ENCODE data around the gene SLC24A3.

The SLC24A3 gene

DNA sequence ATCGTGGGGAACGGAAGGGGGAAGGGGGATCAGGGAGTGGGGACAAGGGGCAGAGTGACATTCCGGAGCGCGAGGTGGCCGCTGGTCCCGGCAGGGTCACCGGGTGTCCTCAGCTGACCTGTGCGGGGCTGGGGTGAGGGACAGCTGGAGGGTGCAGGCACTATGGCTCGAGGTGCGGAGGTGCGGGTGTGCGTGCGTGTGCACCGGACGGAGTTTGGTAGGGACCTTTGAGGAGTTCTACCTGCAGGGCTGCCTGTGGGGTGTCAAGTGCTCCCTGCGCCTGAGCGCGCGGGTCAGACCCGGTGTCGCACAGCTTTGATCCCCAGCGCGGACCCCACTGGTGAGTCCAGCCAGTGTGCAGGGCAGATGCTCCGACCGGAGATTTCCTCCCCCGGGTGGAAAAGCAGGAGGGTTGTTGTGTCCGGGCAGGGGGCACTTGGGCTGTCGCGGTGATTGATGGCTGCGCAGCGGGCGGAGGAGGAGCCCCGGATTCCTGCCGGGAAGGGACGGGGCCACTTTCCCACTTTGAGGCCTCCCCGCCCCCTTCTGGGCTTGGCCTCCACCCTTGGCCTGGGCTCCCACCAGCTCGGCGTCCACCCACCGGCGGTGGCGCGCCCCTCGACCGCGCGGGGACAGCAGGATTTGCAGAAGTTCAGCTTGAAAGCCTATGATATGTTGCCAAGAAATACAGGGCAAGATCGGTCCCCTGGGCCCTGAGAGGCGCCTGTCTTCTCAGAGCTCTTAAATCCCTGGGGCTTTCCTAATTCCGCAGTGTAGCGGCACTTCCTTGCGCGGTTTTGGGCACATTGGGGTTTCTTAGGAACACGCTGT lies 546.3 kb downstream of the SLC24A3 start:
- Histone ChIP-seq H3K4me1 (ENCODE audit: control insufficient read depth in 1 of 2, insufficient read depth in 2 of 2, low read length in 2 of 2) (peaks cover 10 to 20% of the 10 kb centered on the region in 2 donors), H3K4me3 (ENCODE audit: low read depth in 1 of 2, low read length in 2 of 2) (peak overlapping the region; percentile 79 to 94), H3K27me3 (ENCODE audit: low read depth, low read length) (no peaks in the 10 kb centered on the region), H3K36me3 (ENCODE audit: control insufficient read depth in 1 of 2, insufficient read depth in 2 of 2, low read length in 2 of 2) (peaks cover 0 to 12% of the 10 kb centered on the region in 2 donors), H3K27ac (ENCODE audit: low read length) (peak overlapping the region; percentile 94), H3K9me3 (ENCODE audit: control insufficient read depth in 1 of 2, low read length in 2 of 2) (no peaks in the 10 kb centered on the region)

DNA sequence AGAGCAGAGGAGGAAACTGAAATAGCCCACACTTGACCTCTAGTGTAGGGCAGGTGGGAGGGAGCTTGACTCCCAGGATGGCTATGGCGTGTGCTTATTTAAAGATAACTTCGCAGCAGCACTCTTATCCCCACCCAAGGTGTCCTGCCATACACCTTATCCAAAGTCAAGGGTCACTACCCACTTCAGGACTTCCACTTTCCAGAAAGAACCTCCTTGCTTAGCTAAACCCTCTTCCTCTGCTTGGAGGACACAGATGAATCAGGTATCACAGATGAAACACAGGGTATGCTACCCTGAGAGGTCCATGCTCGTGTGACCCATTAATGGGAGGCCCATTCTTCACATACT lies 547.9 kb downstream of the SLC24A3 start:
- Histone ChIP-seq H3K36me3 (ENCODE audit: control insufficient read depth in 1 of 2, insufficient read depth in 2 of 2, low read length in 2 of 2) (peaks cover 0 to 12% of the 10 kb centered on the region in 2 donors), H3K4me3 (ENCODE audit: low read depth in 1 of 2, low read length in 2 of 2) (no peak overlapping the region), H3K27ac (ENCODE audit: low read length) (no peak overlapping the region), H3K27me3 (ENCODE audit: low read depth, low read length) (no peaks in the 10 kb centered on the region), H3K4me1 (ENCODE audit: control insufficient read depth in 1 of 2, insufficient read depth in 2 of 2, low read length in 2 of 2) (peaks cover 10 to 20% of the 10 kb centered on the region in 2 donors), H3K9me3 (ENCODE audit: control insufficient read depth in 1 of 2, low read length in 2 of 2) (no peaks in the 10 kb centered on the region)

DNA sequence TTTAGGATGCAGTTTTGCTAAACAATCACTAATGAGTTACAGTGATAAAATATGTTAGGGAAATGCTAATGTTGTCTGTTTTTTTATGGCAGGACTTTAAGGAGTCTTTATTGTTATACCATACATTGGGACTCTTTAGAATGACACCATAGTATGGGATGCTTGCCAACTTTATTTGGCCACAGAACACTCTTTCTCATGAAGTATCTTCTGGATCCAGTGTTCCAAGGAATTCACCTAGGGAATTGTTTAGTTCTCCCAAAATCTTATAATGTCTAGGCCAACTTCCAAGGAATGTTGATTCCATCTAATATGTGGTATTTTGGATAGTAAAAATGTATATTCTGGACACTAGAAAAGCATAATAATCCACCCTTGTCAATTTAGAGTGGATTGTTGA lies 548.9 kb downstream of the SLC24A3 start:
- Histone ChIP-seq H3K4me3 (ENCODE audit: low read depth in 1 of 2, low read length in 2 of 2) (no peak overlapping the region), H3K9me3 (ENCODE audit: control insufficient read depth in 1 of 2, low read length in 2 of 2) (no peaks in the 10 kb centered on the region), H3K27me3 (ENCODE audit: low read depth, low read length) (no peaks in the 10 kb centered on the region), H3K36me3 (ENCODE audit: control insufficient read depth in 1 of 2, insufficient read depth in 2 of 2, low read length in 2 of 2) (peaks cover 0 to 12% of the 10 kb centered on the region in 2 donors), H3K27ac (ENCODE audit: low read length) (no peak overlapping the region), H3K4me1 (ENCODE audit: control insufficient read depth in 1 of 2, insufficient read depth in 2 of 2, low read length in 2 of 2) (peaks cover 10 to 20% of the 10 kb centered on the region in 2 donors)

DNA sequence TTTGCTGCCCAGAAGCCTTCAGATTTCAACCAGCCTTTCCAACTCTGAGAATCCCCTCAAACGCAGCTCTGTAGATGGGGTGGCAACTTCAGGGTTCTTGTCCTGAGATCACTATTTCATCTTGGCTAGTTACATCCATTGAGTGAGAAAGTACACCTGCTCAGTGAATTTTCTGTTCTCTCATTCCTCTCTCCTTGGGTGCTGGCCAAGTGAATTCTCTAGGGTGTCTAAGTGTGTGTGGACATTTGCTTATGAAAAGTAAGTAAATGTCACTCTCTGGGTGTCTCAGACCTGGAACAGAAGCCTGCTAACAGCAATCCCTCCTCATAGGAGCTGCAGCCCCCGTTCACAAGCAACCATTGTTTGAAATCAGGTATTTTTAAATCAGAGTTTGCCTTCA lies 549.4 kb downstream of the SLC24A3 start:
- no peak overlapping the region for H3K4me3 ChIP-seq (ENCODE audit: low read depth in 1 of 2, low read length in 2 of 2)
- H3K27me3 ChIP-seq (ENCODE audit: low read depth, low read length), result no peaks in the 10 kb centered on the region
- no peak overlapping the region for H3K27ac ChIP-seq (ENCODE audit: low read length)
- H3K9me3 ChIP-seq (ENCODE audit: control insufficient read depth in 1 of 2, low read length in 2 of 2), result no peaks in the 10 kb centered on the region
- peaks cover 8 to 17% of the 10 kb centered on the region in 2 donors for H3K4me1 ChIP-seq (ENCODE audit: control insufficient read depth in 1 of 2, insufficient read depth in 2 of 2, low read length in 2 of 2)
- peaks cover 0 to 12% of the 10 kb centered on the region in 2 donors for H3K36me3 ChIP-seq (ENCODE audit: control insufficient read depth in 1 of 2, insufficient read depth in 2 of 2, low read length in 2 of 2)

DNA sequence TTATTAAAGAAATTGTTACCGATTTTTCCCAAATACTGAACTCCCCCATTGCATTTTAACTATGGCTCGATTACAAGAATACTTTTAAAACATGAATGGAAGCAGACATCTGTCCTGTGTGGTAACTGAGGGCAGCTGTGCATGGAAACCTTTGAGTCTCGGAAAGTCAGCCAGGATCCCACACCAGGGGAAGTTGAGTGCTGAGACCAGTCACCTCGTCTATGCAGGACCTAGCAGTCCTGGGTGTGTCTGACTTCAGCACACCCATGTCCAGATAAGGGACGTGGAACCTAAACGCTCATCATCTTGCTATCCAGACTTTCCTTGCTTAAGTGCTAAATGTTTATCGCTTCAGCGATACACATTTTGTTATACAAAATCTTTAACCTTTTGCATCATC lies 551.8 kb downstream of the SLC24A3 start:
- H3K27me3 ChIP-seq (ENCODE audit: low read depth, low read length), result no peaks in the 10 kb centered on the region
- H3K4me3 ChIP-seq (ENCODE audit: low read depth in 1 of 2, low read length in 2 of 2), result no peak overlapping the region
- H3K4me1 ChIP-seq (ENCODE audit: control insufficient read depth in 1 of 2, insufficient read depth in 2 of 2, low read length in 2 of 2), result peaks cover 5 to 6% of the 10 kb centered on the region in 2 donors
- H3K9me3 ChIP-seq (ENCODE audit: control insufficient read depth in 1 of 2, low read length in 2 of 2), result no peaks in the 10 kb centered on the region
- no peaks in the 10 kb centered on the region for H3K36me3 ChIP-seq (ENCODE audit: control insufficient read depth in 1 of 2, insufficient read depth in 2 of 2, low read length in 2 of 2)
- H3K27ac ChIP-seq (ENCODE audit: low read length), result no peak overlapping the region

DNA sequence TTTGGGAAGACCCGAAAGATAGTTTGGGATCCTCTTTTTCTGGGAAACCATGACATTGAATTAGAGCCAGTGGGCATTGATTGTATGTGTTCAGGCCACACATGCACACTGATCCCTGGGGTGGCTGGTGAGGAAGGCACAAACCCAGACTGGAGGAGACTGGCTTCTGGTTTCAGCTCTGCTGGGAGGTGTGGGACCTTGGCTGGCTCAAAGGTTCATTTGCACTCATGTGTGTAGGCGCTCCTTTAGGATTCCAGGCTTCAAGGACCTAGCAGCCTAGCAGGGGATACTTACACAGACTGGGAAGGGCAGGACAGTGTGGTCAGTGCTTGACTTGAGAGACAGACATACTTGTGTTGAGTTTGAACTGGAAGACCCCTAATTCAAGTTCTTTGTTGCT lies 552.8 kb downstream of the SLC24A3 start:
- H3K27ac ChIP-seq (ENCODE audit: low read length), result no peak overlapping the region
- H3K4me1 ChIP-seq (ENCODE audit: control insufficient read depth in 1 of 2, insufficient read depth in 2 of 2, low read length in 2 of 2), result peaks cover 0 to 3% of the 10 kb centered on the region in 2 donors
- H3K36me3 ChIP-seq (ENCODE audit: control insufficient read depth in 1 of 2, insufficient read depth in 2 of 2, low read length in 2 of 2), result no peaks in the 10 kb centered on the region
- H3K4me3 ChIP-seq (ENCODE audit: low read depth in 1 of 2, low read length in 2 of 2), result no peak overlapping the region
- H3K27me3 ChIP-seq (ENCODE audit: low read depth, low read length), result no peaks in the 10 kb centered on the region
- H3K9me3 ChIP-seq (ENCODE audit: control insufficient read depth in 1 of 2, low read length in 2 of 2), result no peaks in the 10 kb centered on the region

DNA sequence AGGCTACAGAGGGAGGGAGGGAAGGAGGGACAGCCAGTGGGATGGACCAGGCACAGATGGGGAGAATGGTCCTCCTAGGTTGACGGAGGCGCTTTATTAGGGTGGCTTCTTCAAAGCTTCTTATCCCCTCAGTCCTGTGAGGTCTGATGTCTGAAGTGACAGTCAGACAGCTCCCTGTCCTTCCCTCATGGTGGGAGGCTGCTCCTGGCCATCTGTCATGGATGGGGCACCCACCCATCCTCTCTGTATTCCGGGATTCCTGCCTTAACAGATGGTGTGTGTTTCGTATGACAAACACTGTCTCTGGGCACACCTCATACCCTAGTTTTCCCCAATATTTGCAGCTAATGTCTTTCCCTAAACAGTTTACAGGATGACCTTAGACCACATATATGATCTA lies 553.5 kb downstream of the SLC24A3 start:
- Histone ChIP-seq H3K36me3 (ENCODE audit: control insufficient read depth in 1 of 2, insufficient read depth in 2 of 2, low read length in 2 of 2) (no peaks in the 10 kb centered on the region), H3K4me3 (ENCODE audit: low read depth in 1 of 2, low read length in 2 of 2) (no peak overlapping the region), H3K9me3 (ENCODE audit: control insufficient read depth in 1 of 2, low read length in 2 of 2) (no peaks in the 10 kb centered on the region), H3K4me1 (ENCODE audit: control insufficient read depth in 1 of 2, insufficient read depth in 2 of 2, low read length in 2 of 2) (no peaks in the 10 kb centered on the region), H3K27ac (ENCODE audit: low read length) (no peak overlapping the region), H3K27me3 (ENCODE audit: low read depth, low read length) (no peaks in the 10 kb centered on the region)

DNA sequence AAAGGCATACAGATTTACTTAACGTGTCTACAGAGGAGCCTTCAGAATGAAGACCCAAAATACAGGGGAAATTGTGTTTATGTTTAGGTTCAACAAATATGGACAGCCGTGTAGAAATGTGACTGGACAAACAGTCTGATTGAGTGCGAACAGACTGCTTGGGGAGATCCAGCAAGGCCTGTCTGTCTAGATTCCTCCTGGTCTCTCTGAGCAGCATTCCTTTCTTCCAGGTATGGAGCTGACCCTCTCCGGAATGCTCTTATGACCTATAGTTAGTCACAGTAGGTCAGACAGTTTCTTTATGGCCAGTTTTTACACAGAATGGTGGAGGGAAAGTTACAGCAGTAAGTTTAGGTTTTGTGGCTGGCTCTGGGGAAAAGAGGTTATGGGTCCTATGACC lies 554.6 kb downstream of the SLC24A3 start:
- Histone ChIP-seq H3K27ac (ENCODE audit: low read length) (no peak overlapping the region), H3K27me3 (ENCODE audit: low read depth, low read length) (no peaks in the 10 kb centered on the region), H3K36me3 (ENCODE audit: control insufficient read depth in 1 of 2, insufficient read depth in 2 of 2, low read length in 2 of 2) (no peaks in the 10 kb centered on the region), H3K4me3 (ENCODE audit: low read depth in 1 of 2, low read length in 2 of 2) (no peak overlapping the region), H3K4me1 (ENCODE audit: control insufficient read depth in 1 of 2, insufficient read depth in 2 of 2, low read length in 2 of 2) (no peaks in the 10 kb centered on the region), H3K9me3 (ENCODE audit: control insufficient read depth in 1 of 2, low read length in 2 of 2) (no peaks in the 10 kb centered on the region)

DNA sequence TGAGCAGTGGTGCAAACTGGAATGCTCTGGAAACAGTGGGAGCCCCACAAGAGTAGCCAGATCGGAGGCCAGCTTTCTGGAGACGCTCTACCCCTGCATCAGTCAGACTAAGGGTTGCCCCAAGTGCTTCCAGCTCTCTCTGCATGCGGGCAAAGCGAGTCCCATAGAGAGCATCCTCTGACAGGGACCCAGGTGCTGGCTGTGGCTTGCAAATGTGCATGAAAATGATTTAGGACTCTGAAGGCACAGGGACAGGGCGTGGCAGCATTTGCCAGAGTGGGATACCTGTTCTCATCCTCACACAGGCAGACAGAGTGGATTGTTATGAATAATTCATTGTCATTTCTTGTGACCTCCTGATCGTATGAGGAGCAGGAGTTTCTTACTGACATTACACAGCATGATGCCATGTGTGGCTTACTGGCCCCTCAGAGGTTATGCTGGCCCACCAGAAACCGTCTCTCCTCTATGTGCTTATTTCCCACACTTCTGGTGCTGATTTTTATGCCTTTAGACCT lies 555.9 kb downstream of the SLC24A3 start:
- H3K27ac ChIP-seq (ENCODE audit: low read length), result no peak overlapping the region
- H3K4me3 ChIP-seq (ENCODE audit: low read depth in 1 of 2, low read length in 2 of 2), result no peak overlapping the region
- no peaks in the 10 kb centered on the region for H3K27me3 ChIP-seq (ENCODE audit: low read depth, low read length)
- no peaks in the 10 kb centered on the region for H3K4me1 ChIP-seq (ENCODE audit: control insufficient read depth in 1 of 2, insufficient read depth in 2 of 2, low read length in 2 of 2)
- H3K36me3 ChIP-seq (ENCODE audit: control insufficient read depth in 1 of 2, insufficient read depth in 2 of 2, low read length in 2 of 2), result no peaks in the 10 kb centered on the region
- no peaks in the 10 kb centered on the region for H3K9me3 ChIP-seq (ENCODE audit: control insufficient read depth in 1 of 2, low read length in 2 of 2)

DNA sequence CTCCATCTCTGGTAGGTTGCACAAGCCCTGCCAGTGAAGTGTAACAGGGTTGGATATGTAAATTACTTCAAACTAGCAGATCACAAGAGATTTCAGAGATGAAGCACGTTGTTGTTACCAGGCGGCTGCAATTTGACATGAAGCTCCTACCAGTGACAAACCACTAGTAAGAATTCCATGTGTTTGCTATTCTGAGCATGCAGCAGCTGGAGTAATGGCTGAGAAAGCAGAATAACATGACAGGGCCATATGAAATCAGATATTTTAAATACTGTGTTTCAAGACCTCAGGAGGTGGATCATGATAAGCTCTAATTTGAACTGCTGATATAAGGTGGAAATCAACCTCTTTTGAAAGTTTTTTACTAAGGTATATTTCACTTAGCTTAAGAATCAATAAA lies 557.1 kb downstream of the SLC24A3 start:
- Histone ChIP-seq H3K36me3 (ENCODE audit: control insufficient read depth in 1 of 2, insufficient read depth in 2 of 2, low read length in 2 of 2) (no peaks in the 10 kb centered on the region), H3K9me3 (ENCODE audit: control insufficient read depth in 1 of 2, low read length in 2 of 2) (no peaks in the 10 kb centered on the region), H3K4me1 (ENCODE audit: control insufficient read depth in 1 of 2, insufficient read depth in 2 of 2, low read length in 2 of 2) (no peaks in the 10 kb centered on the region), H3K27ac (ENCODE audit: low read length) (no peak overlapping the region), H3K27me3 (ENCODE audit: low read depth, low read length) (no peaks in the 10 kb centered on the region), H3K4me3 (ENCODE audit: low read depth in 1 of 2, low read length in 2 of 2) (no peak overlapping the region)

DNA sequence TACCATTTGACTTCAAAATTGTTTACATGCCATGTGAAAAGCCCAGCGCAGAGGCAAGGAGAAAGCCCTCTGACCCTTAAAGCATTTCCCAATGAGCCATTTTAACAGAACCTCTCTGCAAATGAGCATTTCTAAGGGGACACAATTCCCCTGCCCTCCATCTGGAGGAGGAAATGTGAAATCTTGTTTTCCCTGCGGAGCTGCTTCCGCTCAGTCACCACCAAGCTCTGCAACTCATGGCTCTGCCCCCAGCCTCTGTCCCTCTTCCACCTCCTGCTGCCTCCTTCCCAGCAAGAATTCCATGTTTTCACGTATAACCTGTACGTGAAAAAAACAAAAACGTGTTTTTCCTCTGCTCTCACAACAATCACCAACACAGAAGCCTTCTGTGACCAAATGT lies 557.9 kb downstream of the SLC24A3 start:
- H3K4me1 ChIP-seq (ENCODE audit: control insufficient read depth in 1 of 2, insufficient read depth in 2 of 2, low read length in 2 of 2), result no peaks in the 10 kb centered on the region
- no peak overlapping the region for H3K4me3 ChIP-seq (ENCODE audit: low read depth in 1 of 2, low read length in 2 of 2)
- no peaks in the 10 kb centered on the region for H3K9me3 ChIP-seq (ENCODE audit: control insufficient read depth in 1 of 2, low read length in 2 of 2)
- H3K36me3 ChIP-seq (ENCODE audit: control insufficient read depth in 1 of 2, insufficient read depth in 2 of 2, low read length in 2 of 2), result no peaks in the 10 kb centered on the region
- no peaks in the 10 kb centered on the region for H3K27me3 ChIP-seq (ENCODE audit: low read depth, low read length)
- H3K27ac ChIP-seq (ENCODE audit: low read length), result no peak overlapping the region

DNA sequence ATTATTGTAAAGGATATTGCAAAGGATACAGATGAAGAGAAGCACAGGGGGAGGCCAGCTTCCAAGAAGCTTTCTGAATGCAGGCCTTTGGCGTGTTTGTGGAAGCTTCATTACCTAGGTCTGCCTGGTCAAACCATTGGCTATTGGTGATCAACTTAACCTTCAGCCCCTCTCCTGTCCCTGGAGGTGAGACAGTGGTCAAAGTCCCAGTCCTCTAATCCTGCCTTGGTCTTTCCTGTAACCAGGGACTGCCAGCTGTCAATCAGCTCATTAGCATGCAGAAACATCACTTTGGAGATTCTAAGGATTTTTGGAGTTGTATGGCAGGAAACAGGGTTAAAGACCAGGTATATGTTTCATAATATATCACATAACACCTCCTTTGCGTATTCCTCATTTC lies 558.6 kb downstream of the SLC24A3 start:
- Histone ChIP-seq H3K4me1 (ENCODE audit: control insufficient read depth in 1 of 2, insufficient read depth in 2 of 2, low read length in 2 of 2) (no peaks in the 10 kb centered on the region), H3K36me3 (ENCODE audit: control insufficient read depth in 1 of 2, insufficient read depth in 2 of 2, low read length in 2 of 2) (no peaks in the 10 kb centered on the region), H3K9me3 (ENCODE audit: control insufficient read depth in 1 of 2, low read length in 2 of 2) (no peaks in the 10 kb centered on the region), H3K27ac (ENCODE audit: low read length) (no peak overlapping the region), H3K27me3 (ENCODE audit: low read depth, low read length) (no peaks in the 10 kb centered on the region), H3K4me3 (ENCODE audit: low read depth in 1 of 2, low read length in 2 of 2) (no peak overlapping the region)

All from muscle layer of duodenum (tissue), 2 donors.